GM21390 (cell line): ENCODE results near the gene SEPTIN8.

Experiments used
- ATAC-seq: cut with Tn5 transposase; IDR thresholded peaks from one replicate; pipeline ENCODE4 v1.9.1; 2021; ENCODE audit not compliant: unreplicated experiment

The SEPTIN8 gene

DNA sequence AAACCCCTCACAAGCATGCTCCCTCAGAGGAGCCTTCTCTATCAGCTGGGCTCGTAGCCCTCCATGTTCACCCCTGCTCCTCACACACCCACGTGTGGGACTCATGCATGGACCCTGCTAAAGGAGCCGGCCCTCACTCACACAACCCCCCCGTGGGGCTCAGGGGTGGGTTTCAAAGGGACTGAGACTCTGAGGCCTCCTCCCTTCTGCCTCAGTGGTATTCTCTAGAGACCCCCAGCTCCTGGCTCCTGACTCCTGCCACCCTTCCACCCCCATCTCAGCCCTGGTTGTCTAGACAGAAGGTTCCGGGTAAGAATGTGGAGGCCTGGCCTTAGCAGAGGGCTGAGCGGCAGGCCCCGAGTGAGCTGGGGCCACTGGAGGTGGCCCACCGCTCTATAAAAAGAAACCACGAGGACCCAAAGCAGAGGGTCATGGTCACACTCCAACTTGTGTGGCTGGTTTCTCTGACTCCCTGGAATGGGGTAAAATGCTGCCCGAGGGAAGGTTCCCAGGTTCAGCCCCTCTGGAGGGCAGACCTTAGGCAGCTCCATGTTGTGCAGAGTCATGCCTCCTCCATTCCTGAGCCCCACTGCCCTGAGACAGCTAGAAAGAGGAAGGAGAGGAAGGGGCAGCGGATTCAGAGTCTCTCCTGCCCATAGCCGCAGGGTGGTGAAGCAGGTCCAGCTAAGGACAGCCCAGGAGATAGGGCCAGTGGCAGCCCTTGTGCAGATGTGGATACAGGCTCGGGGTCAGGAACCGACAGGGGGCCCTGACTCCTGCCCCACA is 10.8 kb downstream of the SEPTIN8 start:
- no peak for ATAC-seq

DNA sequence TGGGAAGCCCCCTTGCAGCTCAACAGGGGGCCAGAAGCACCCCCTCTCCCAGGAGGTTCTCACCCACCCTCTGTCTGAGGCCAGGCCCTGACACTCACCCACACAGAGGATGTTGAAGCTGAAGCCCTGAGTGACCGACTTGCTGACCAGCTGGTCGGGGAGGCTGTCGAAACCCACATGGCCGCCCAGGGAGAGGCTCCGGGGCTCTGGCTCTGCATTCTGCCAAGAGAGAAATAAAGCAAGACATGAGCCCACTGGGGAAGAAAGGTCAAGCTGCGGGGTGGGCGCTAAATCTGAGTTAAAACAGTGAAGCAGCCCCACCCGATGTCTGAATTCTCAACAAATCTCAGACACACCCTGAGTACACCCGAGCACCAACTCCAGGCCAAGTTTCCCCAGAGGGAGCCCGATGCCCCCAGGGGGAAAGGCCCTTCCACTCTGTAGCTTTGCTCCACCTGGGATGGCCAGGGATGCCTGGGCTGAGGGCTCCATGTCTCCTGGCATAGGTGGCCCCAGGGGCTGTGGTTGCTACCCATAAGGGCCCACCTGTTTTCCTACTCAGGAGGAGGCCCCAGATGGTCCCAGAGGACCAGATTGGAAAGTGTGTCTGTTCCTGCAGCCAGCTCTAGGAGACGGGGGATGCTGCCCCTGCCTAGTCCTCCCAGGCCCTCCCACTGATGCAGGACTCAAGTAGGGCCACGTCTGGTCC is 11.6 kb downstream of the SEPTIN8 start:
- no peak for ATAC-seq

DNA sequence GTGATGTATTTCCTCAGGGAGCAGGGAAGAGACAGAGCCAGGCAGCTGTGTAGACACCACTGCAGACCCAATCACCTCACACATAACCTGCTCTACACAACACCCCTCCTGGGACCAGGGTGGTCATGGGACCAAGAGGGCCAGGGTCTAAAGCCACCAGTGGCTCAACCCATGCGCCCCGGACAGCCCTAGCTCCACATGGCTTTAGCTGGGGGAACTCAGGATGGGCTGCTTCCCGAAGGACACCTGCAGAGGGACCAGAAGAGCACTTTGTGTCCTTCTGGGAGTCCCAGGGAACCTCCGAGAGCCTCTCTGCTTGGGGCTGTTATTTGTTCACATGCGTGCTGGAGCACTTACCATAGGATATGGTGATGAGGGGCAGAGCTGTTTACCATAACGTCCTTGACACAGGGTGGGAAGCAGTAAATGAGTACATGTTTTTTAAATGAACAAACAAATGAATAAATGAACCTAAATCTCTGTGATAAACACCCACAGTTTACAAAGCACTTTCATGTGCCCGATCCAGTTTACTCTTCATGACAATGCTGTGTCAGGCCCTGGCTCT is 12.3 kb downstream of the SEPTIN8 start:
- ATAC-seq: no peak

DNA sequence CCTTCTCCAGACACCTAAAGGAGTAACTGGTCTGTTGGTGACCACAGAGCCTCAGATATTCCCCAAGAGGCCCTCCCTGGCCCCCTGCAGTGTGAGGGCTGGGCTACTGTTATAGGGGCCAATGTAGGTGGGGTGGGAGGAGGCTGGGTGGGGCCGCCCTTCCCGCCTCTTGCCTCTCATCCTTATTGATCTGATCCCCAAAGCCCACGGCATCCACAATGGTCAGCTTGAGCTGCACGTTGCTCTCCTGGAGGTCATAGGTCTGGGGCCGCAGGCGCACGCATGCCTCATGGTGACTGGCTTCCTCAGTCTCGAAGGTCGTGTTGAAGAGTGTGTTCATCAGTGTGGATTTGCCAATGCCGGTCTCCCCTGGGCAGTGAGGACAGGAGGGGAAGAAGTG is 13.0 kb downstream of the SEPTIN8 start:
- ATAC-seq: no peak

DNA sequence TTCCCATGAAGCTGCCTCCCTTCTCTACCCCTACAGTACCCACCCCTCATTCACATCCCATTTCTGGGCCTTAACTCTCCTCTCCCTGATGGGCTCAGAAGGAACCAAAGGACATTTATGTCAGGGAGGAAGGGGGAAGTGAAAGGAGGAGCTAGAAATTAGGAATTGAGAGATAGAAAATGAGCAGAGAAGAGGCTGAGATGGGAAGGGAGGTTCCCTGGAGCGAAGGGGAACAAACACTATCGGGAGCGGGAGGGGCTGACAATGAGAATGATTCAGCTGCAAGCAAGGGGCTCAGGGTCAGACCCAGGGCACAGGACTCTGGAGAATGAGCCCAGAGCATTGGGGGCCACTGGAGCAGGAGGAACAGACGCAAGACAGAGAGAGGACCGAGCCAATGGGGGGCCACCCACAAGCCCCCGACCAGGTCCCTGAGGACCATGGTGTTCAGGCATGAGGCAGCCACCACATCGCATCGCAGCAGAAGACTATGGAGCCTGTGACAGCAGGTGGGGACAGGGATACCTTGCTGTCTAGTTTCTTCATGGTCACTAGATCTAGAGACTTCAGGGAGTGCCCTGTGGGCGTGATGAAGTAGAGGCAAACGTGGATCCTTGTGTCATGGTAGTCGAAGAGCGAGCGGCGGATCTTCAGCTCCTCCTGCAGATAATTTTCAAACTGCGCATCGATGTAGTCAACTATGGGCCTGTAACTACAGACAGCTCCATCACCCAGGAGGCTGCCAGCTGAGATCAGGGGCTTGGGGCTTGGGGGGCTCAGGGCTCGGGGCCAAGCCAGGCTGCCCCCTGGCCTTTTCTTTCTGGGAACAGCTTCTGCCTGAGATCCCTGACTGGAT is 13.6 kb downstream of the SEPTIN8 start:
- no peak for ATAC-seq

DNA sequence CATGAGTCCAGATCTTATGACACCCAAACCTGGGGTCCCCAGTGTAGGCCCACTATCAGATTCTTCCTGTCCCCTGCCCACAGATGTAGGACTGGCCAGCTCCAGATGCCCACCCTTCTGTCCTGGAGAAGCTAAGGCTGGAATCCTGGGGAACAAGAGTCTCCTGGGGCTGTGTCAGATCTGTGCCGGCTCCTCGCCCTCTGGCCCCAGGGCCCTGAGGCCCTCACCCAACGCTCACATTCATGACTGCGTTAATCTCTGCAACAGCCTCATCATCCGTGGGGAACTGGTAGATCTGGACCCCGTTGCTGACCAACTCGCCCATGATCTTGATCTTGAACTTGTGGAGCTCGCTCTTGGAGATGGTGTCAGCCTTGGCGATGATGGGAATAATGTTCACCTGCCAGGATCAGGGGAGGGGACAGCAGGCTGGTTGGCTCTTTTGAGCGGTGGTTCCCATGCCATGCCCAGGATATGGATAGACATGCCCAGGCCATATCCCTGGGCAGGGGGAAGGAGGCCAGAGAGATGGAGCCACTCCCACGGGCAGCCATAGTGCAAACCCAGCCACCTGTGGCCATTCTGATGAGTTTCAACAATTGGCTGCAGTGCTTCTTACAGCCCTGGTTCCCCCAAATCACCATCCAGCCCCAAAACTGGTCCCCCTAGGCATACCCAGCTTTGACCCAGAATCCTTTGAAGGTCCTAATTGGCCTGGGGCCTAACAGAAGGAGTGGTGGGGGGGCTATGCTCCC is 14.6 kb downstream of the SEPTIN8 start:
- ATAC-seq: no peak

DNA sequence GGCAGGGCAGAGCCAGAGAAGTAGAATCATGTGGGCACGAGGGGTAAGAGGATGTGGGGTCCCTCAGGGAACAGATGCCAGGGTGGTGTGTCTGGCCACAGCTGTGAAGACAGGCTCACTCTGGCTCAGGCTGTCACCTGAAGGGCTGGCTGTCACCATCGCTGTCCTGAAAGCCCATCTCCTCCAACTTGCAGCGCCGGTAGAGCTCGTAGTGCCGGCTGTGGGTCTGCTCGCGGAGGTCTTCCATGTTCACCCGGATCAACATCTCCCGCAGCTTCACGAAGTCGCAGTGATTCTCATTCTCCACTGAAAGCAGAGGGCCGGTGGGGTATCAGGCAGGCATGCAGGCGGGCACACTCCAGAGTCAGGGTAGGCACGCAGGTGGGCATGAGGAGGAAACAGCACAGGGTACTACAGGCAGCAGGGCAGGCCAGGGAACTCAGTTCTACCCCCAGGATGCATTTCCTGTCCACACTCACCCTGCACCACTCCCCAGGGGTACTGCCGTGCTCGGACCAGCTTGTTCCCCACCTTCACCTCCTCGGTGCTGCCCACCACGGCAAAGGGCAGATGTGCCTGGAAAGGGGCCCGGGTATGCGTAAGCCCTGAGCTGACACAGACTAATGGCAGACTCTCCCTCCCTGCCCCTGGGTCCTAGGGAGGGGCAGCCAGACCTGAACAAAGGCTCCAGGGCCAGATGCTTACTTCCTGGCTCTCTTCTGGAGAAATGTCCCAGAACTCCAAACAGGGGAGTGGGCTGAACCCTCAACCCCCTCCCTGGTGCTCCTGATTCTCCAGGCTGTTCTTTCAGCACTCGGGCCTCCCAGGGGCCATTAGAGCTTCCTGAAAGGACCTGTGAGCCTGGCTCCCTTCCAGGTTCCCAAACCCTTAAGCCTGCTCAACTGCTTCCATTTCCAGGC is 15.5 kb downstream of the SEPTIN8 start:
- no peak for ATAC-seq

DNA sequence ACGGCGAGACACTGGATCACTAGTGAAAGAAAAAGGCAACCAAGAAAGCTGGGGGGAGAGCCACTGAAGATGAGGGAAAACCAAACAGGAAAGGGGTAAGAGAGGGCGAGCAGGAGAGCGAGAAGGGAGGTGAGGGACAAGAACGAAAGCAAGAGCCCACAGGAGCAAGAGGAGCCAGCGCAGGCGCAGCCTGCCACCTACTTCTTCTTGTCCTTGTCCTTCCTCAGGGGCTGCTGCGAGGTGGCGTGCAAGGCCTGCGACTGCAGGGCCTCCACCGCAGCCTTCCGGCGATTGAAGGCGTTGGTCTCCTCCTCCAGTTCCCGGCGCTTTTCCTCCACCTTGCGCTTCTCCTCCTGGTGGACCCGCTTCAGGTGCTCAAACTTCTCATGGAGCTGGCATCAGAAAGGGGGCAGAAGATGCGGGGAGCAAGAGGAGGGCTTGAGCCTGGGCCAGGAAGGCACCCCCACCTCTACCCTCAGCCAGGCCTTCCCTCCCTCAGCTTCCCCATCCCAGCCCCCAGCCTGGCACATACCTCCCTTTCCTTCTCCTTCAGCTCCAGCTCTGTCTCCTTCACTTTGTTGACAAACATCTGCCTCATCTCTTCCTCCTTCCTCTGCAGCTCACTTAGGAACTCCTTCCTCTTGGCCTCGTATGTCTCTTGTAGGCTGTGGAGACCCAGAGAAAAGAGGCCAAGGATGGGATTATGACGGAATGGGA is 16.3 kb downstream of the SEPTIN8 start:
- ATAC-seq: no peak

DNA sequence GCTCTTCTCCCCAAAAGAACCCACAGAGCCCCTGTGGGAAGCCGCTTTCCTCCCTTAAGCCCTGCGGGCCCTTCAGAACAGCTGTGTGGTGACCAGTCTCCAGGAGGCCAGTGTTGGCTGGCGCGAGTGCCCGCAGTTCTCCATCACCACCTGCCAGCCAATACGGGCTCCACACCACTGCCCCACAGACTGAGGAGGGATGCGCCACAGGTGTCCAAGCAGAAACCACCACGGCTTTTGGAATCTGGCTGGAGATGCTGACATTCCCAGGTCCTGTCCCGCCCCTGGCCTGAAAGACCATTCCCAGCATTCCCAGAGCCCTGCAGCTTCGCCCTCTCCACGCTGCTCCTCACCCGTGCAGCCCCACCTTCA is 17.0 kb downstream of the SEPTIN8 start:
- ATAC-seq: no peak

DNA sequence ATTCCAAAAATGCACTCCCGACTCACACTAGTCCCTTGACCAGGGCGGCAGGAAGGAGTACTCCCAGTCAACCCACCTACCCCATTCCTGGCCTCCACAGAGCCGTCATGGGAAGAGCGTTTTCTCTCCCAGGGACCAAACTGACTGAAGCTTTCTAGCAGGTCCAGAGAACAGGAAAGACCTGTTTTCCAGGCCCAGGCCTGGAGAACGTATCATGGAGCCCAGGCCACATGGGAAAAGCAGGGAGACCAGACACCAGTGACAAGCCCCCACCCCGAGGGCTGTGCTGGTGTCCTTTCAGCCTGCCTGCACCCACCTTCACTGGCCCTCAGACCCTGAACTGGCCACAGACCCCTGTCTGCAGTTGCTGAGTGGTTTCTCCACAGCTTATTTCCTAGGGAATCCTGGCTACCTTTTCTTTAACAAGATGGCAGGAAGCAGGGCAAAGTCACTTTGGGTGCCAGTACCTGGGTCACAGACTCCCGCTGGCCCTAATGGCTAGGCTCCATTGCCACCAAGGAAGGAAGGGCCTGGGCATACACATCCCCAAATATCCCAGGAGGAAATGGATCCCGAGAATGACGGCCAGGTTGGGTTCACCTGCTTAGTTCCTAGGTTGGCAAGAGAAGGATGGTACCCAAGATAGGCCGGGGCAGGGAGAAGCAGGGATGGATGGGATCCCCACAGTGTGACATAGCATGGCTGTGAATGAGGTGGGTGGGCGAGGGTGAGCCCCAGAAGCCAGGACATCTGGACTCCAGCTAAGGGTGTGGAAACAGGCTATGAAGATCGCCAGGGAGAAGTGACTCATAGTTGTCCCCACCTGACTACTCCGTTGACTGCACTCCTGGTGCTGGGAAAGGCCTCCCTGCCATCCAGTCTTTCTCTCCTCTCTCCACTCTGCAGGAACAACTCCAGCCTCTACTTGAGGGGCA is 17.7 kb downstream of the SEPTIN8 start:
- no peak for ATAC-seq

DNA sequence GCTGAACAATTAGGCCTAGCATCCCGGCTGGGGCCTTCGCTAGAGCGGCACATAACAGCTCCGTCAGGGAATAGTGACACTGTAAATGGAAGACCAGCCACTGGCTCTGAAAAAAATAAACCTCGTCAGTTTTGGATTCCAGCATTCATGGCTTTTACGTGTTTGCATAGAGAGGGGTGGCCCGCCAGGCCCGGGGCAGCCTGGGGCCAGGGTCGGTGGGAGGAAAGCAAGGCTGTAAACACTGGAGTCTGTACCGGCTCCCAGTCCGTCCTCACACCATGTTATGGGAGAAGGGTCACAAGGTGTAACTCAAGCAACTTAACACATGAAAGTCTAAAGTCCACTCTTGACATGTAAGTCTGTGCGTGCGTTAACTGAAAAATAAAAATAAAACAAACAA is 18.6 kb downstream of the SEPTIN8 start:
- ATAC-seq: no peak

DNA sequence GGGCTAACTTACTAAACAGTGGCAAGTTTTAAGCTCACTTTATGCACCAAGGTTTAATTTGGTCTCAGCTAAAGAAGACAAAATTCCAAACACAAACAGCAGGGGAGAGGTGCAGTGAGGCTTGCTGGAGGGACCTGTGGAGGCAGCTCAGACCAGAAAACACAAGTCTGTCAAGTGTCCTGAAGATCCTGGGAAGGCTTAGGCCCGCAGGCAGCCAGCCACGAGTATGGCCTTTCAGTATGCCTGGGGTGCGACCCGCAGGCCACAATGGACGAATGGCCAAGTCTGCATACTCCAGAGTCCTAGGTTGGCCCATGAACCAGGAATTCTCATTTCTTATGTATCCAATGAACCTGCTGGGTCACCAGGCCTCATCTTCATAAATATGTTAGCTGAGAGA is 20.5 kb downstream of the SEPTIN8 start:
- ATAC-seq: no peak

DNA sequence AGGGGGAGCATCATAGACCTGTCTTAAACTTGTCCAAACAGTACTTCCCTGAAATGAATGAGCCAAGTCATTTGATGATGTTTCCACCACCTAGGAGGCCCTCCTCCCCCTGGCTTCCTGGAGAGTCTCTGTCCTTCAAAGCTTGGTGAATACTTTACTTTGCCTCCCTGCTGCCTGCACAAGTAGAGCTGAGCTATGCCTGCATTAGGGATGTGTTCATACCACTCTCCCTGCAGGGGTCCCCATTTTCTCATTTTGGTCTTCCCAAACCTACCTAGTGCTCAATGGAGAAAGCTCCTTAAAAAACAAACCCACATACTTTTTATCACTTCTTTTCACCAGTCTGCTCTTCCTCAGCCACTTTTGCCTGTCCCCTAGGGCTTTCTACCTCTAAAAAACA is 22.1 kb downstream of the SEPTIN8 start:
- no peak for ATAC-seq

DNA sequence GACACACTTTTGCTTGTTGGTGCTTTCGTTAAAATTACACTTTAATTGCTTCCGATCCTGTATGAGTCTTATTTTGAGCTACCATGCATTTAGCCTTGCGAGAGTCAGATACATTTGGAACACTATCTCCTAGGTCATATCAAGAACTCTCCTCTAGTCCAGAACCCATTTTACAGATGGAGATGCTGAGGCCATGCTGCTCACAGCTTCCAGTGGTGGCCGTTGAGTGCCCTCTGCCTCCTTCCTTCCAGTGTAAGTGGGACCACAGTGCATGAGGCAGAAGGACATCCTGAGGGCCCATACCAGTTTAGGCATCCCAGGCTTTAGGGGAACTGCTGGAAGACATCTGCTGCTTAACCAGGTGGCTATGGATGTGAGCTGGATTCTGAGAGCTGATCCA is 22.9 kb downstream of the SEPTIN8 start:
- no peak for ATAC-seq

DNA sequence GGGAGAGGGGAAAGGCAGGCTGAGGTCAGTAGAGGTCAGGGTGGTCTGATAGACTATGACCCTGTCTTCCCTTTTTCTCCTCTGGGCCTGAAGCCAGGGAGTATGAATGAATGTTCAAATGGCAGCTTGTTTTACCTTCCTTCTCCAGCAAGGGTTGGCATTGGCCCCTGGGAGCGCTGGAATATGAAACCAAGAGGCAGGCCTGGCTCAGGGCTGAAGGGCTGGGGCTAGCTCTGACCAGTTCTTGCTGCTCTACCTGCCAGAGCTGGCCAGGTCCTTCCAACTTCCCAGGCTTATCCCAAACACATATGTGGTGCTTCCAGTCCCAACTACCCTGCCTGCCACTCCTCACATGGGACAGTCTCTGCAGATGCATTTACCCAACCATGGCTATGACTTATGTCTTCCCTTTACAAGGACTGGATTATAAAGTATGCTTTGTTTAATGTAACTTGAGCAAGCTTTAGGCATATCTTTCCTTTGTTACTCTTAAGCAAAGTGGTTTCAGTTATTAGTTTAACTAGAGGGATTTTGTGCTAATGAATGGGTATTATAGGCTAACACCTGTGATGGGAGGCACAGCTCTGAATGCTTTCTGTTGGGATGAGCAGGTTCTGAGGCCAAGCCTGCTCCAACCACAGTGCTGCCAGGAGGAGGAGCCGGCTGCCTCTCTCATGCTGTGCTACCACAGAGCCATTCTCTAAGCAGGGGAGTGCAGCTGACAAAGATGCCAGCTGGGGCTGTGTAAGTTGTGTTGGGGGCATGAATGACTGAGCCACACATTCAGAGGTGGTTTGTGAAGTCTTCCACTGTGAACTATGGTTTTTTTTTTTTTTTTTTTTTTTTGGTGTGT is 23.7 kb downstream of the SEPTIN8 start:
- no peak for ATAC-seq

DNA sequence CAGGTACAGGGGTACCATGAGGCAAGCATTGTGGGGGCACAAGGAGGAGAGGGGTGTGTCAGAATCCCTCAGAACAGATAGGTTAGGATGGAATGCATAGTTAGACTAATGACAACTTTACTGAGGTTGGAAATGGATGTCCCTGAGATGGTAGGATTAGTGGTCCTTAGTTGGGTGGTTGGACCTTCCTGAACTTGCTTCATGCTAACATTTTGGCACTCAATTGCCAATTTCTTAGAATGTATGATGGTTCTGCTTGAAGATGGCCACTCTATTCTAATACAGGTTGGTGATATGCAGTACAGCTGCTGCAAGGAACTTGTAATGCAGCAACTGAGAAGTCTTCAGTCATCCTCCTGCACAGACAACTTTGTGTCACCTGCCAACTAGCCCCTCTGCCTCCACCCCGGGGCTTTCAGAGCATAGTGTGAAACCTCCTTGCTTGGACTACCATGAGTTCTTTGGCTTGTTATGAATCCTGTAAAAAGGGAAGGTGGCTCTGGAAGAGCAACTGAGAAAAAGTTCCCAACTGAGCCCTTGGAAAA is 24.4 kb downstream of the SEPTIN8 start:
- no peak for ATAC-seq
